Mesenchymal stem cell (in vitro differentiated cells and primary cell): ENCODE results near the gene ZNF280B.
"Not testable (repeated sequence)": the region's sequence is repeated elsewhere in the genome, so short reads cannot be mapped to it uniquely, and the experiment has no call there.

Source experiments
- DNase-seq: peaks from one replicate; pipeline ENCODE4 v3.0.0-alpha.2; 2013
- H2AFZ ChIP-seq: one replicate; pipeline ENCODE4 v1.6.1; 2013; ENCODE audit warnings: low read depth, mild to moderate bottlenecking, control low read depth, inconsistent platforms, low read length, moderate library complexity
- H2AK5ac ChIP-seq: 2 replicates; pipeline ENCODE4 v1.6.1; 2013; ENCODE audit warnings: low read length, moderate library complexity, mild to moderate bottlenecking, inconsistent platforms; ENCODE audit not compliant: severe bottlenecking
- H2BK120ac ChIP-seq: one replicate; pipeline ENCODE4 v1.6.1; 2013; ENCODE audit warnings: low read depth, mild to moderate bottlenecking, inconsistent platforms, low read length, moderate library complexity
- H2BK12ac ChIP-seq, 2 experiments: one replicate each; pipeline ENCODE4 v1.6.1; 2013; ENCODE audit warnings: inconsistent platforms in 2 of 2, low read length in 2 of 2, mild to moderate bottlenecking in 2 of 2, moderate library complexity in 2 of 2, control low read depth in 1 of 2
- H2BK15ac ChIP-seq: one replicate; pipeline ENCODE4 v1.6.1; 2013; ENCODE audit warnings: mild to moderate bottlenecking, low read depth, inconsistent platforms; ENCODE audit not compliant: poor library complexity, severe bottlenecking
- H2BK5ac ChIP-seq: 2 replicates; pipeline ENCODE4 v1.6.1; 2013; ENCODE audit warnings: low read depth, mild to moderate bottlenecking, low read length, control low read depth, inconsistent platforms; ENCODE audit not compliant: poor library complexity, severe bottlenecking
- H3K14ac ChIP-seq, 2 experiments: one replicate each; pipeline ENCODE4 v1.6.1; 2013; ENCODE audit warnings: inconsistent platforms in 2 of 2, low read length in 2 of 2, control low read depth in 1 of 2, mild to moderate bottlenecking in 1 of 2, moderate library complexity in 1 of 2
- H3K18ac ChIP-seq, 2 experiments: one replicate each; pipeline ENCODE4 v1.6.1; 2013; ENCODE audit warnings: inconsistent platforms in 2 of 2, low read length in 2 of 2, control low read depth in 1 of 2, low read depth in 1 of 2, mild to moderate bottlenecking in 1 of 2
- H3K23ac ChIP-seq, 2 experiments: one replicate each; pipeline ENCODE4 v1.6.1; 2013; ENCODE audit warnings: inconsistent platforms in 2 of 2, low read length in 2 of 2, mild to moderate bottlenecking in 2 of 2, moderate library complexity in 2 of 2, control low read depth in 1 of 2
- H3K27ac ChIP-seq: 2 replicates; pipeline ENCODE4 v1.5.1; 2013; ENCODE audit warnings: mild to moderate bottlenecking, moderate library complexity, low read length, control low read depth, inconsistent platforms; ENCODE audit not compliant: poor library complexity, severe bottlenecking
- H3K27me3 ChIP-seq, 2 experiments: 2 replicates each; pipeline versions ENCODE4 v1.6.1 to v1.7.0; 2013; ENCODE audit warnings: low read length in 2 of 2, mild to moderate bottlenecking in 2 of 2, moderate library complexity in 2 of 2, control low read depth in 1 of 2, inconsistent platforms in 1 of 2; ENCODE audit not compliant: control insufficient read depth in 1 of 2, insufficient read depth in 1 of 2
- H3K36me3 ChIP-seq, 2 experiments: 2 replicates each; pipeline versions ENCODE4 v1.6.1 to v1.7.0; 2013; ENCODE audit warnings: low read length in 2 of 2, control low read depth in 1 of 2, inconsistent platforms in 1 of 2, low read depth in 1 of 2, mild to moderate bottlenecking in 1 of 2; ENCODE audit not compliant: insufficient read depth in 2 of 2, control insufficient read depth in 1 of 2
- H3K4ac ChIP-seq, 2 experiments: one replicate each; pipeline ENCODE4 v1.6.1; 2013; ENCODE audit warnings: inconsistent platforms in 2 of 2, low read length in 2 of 2, mild to moderate bottlenecking in 2 of 2, moderate library complexity in 2 of 2, control low read depth in 1 of 2, low read depth in 1 of 2
- H3K4me1 ChIP-seq: 2 replicates; pipeline ENCODE4 v1.6.1; 2013; ENCODE audit warnings: low read depth, low read length, control low read depth; ENCODE audit not compliant: control insufficient read depth, insufficient read depth
- H3K4me2 ChIP-seq: 2 replicates; pipeline ENCODE4 v1.6.1; 2013; ENCODE audit warnings: low read length, mild to moderate bottlenecking, inconsistent platforms; ENCODE audit not compliant: poor library complexity, severe bottlenecking
- H3K4me3 ChIP-seq, 2 experiments: 2 replicates each; pipeline versions ENCODE4 v1.5.1 to v1.7.0; 2013; ENCODE audit warnings: low read length in 2 of 2, mild to moderate bottlenecking in 2 of 2, control low read depth in 1 of 2, low read depth in 1 of 2; ENCODE audit not compliant: insufficient read depth in 1 of 2
- H3K79me1 ChIP-seq: replicated peaks from 2 replicates; pipeline ENCODE4 v1.6.1; 2013; ENCODE audit warnings: mild to moderate bottlenecking, control low read depth, low read length, inconsistent platforms; ENCODE audit not compliant: poor library complexity, severe bottlenecking
- H3K9ac ChIP-seq: 2 replicates; pipeline ENCODE4 v1.7.0; 2013; ENCODE audit warnings: mild to moderate bottlenecking, low read length, moderate library complexity
- H3K9me3 ChIP-seq: 2 replicates; pipeline ENCODE4 v1.7.0; 2013; ENCODE audit warnings: mild to moderate bottlenecking, low read length; ENCODE audit not compliant: control insufficient read depth
- H4K8ac ChIP-seq: one replicate; pipeline ENCODE4 v1.6.1; 2013; ENCODE audit warnings: inconsistent platforms, mild to moderate bottlenecking, low read length, moderate library complexity
- H4K91ac ChIP-seq: one replicate; pipeline ENCODE4 v1.6.1; 2013; ENCODE audit warnings: mild to moderate bottlenecking, low read length, inconsistent platforms
- WGBS: methylation state at CpG from one replicate; pipeline ENCODE4 v1.1.7; 2013; ENCODE audit warnings: mixed read lengths; 5-methylcytosine and 5-hydroxymethylcytosine counted together

Gene ZNF280B

DNA sequence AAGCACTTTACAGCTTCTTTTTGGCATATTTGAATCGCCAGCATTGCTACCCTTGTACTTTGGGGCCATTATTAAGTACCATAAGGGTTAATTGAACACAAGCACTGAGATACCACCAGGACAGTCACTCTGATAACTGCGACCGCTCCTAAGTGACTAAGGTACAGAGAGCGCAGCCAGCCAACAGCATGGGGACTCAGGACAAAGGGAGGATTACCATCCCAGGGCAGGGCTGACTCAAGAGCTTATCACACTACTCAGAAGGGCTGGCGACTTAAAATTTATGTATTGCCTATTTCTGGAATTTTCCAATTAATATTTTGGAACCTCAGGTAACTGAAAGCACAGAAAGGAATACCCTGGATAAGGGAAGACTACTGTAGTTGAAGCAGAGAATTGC, 11.0 kb upstream of the ZNF280B start:
- peaks cover 8 to 26% of the 10 kb centered on the region in 2 experiments for H3K27me3 ChIP-seq
- no peak overlapping the region for H2AK5ac ChIP-seq
- H3K79me1 ChIP-seq, result no peaks in the 10 kb centered on the region
- H2BK12ac ChIP-seq, result no peak overlapping the region
- H3K23ac ChIP-seq, result no peak overlapping the region
- no peak for DNase-seq
- H3K9ac ChIP-seq, result peak overlapping the region; percentile 57
- H3K4me2 ChIP-seq, result no peak overlapping the region
- no peak overlapping the region for H4K91ac ChIP-seq
- no peak overlapping the region for H2BK120ac ChIP-seq
- no peaks in the 10 kb centered on the region for H3K4me1 ChIP-seq
- H3K36me3 ChIP-seq, result no peaks in the 10 kb centered on the region
- H2BK15ac ChIP-seq, result no peak overlapping the region
- no peak overlapping the region for H3K18ac ChIP-seq
- no peak overlapping the region for H3K14ac ChIP-seq
- H2AFZ ChIP-seq, result no peak overlapping the region
- no peak overlapping the region for H3K27ac ChIP-seq
- no peaks in the 10 kb centered on the region for H3K9me3 ChIP-seq
- H3K4me3 ChIP-seq, result peak overlapping the region in 1 of 2 experiments; percentile 66
- no peak overlapping the region for H4K8ac ChIP-seq
- no peak overlapping the region for H2BK5ac ChIP-seq
- H3K4ac ChIP-seq, result no peak overlapping the region
- WGBS, result 81% methylated on average over 4 of the region's 5 CpGs

DNA sequence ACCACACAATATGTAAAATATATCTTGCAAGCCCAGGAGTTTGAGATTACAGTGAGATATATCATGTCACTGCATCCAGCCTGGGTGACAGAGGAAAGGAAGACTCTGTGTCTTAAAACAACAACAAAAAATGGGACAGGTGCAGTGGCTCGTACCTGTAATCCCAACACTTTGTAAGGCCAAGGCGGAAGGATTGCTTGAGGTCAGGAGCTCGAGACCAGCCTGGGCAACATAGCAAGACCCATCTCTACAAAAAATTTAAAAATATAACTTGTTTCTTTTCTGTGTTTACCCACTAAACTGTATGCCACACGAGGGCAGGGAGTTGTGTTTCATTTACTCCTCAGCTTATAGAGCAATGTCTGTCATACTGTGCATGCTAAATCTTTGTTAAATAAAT, 8.4 kb upstream of the ZNF280B start:
- no peak overlapping the region for H2AK5ac ChIP-seq
- H3K4me3 ChIP-seq, result no peak overlapping the region
- H3K27me3 ChIP-seq, result peaks cover 4 to 40% of the 10 kb centered on the region in 2 experiments
- H3K9ac ChIP-seq, result no peak overlapping the region
- no peak overlapping the region for H3K4me2 ChIP-seq
- H3K27ac ChIP-seq, result no peak overlapping the region
- H2BK5ac ChIP-seq, result no peak overlapping the region
- H3K18ac ChIP-seq, result no peak overlapping the region
- H3K9me3 ChIP-seq, result peaks cover 6% of the 10 kb centered on the region
- 41% methylated on average over 4 of the region's 4 CpGs for whole genome bisulfite sequencing
- H2BK15ac ChIP-seq, result no peak overlapping the region
- H4K91ac ChIP-seq, result no peak overlapping the region
- no peak overlapping the region for H2AFZ ChIP-seq
- no peaks in the 10 kb centered on the region for H3K36me3 ChIP-seq
- H2BK120ac ChIP-seq, result no peak overlapping the region
- no peak overlapping the region for H3K23ac ChIP-seq
- H3K4ac ChIP-seq, result no peak overlapping the region
- H3K14ac ChIP-seq, result no peak overlapping the region
- H4K8ac ChIP-seq, result no peak overlapping the region
- no peak overlapping the region for H2BK12ac ChIP-seq
- H3K4me1 ChIP-seq, result no peaks in the 10 kb centered on the region
- no peak for DNase-seq
- H3K79me1 ChIP-seq, result no peaks in the 10 kb centered on the region

DNA sequence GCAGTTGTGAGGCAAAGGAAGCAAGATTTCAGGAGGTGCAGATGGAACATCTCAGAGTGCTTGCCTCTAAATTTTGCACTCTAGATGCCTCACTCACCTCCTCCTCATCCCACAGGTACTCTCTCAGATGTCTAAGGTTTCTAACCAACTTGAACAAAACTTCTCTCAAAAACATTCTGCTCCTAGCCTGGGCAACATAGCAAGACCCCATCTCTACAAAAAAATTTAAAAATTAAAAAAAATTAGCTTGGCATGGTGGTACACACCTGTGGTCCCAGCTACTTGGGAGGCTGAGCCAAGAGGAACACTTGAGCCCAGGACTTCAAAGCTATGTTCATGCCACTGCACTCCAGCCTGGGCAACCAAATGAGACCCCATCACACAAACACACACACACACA, 7.3 kb upstream of the ZNF280B start:
- Histone ChIP-seq H3K9me3 (peaks cover 14% of the 10 kb centered on the region), H2BK15ac (no peak overlapping the region), H2AK5ac (no peak overlapping the region), H3K4me2 (no peak overlapping the region), H2BK12ac (no peak overlapping the region), H4K91ac (no peak overlapping the region), H3K79me1 (no peaks in the 10 kb centered on the region), H3K23ac (no peak overlapping the region), H3K9ac (no peak overlapping the region), H3K27ac (no peak overlapping the region), H3K4me1 (no peaks in the 10 kb centered on the region), H3K36me3 (no peaks in the 10 kb centered on the region), H2BK120ac (no peak overlapping the region), H2AFZ (no peak overlapping the region), H3K4me3 (no peak overlapping the region), H3K4ac (no peak overlapping the region), H2BK5ac (no peak overlapping the region), H3K27me3 (peaks cover 4 to 43% of the 10 kb centered on the region in 2 experiments), H3K14ac (no peak overlapping the region), H3K18ac (no peak overlapping the region), H4K8ac (no peak overlapping the region)
- DNase-seq, result no peak

DNA sequence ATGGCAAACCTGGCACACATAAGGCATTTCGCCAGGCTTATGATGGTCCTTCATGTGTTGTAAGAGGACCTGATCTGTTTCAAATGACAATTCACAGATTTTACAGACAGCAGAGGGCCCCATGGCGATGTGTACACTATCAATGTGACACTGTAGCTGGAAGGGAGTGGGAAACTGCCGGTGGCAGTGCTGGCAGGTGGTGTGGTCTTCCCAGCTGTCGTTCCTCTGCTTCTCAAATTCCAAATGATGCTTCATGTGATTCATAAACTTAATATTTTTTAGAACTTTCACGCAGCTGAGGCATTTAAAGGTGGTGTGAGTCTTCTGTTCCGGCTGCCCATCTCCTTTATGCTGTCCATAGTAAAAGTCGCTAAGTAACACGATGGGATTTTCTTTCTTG, 5.9 kb upstream of the ZNF280B start:
- 43% methylated on average over 6 of the region's 8 CpGs for WGBS

More for the DNA sequence above, 5.9 kb upstream of the ZNF280B start:
- H3K9me3 ChIP-seq, result peaks cover 28% of the 10 kb centered on the region
- not testable (repeated sequence) for H3K4me3 ChIP-seq, H2BK12ac ChIP-seq, H4K91ac ChIP-seq, H4K8ac ChIP-seq, H3K4ac ChIP-seq, H3K4me1 ChIP-seq, H2AK5ac ChIP-seq, H3K23ac ChIP-seq, H3K4me2 ChIP-seq, H3K36me3 ChIP-seq, H2BK5ac ChIP-seq, H3K14ac ChIP-seq, H2AFZ ChIP-seq, H2BK15ac ChIP-seq, H3K9ac ChIP-seq, H3K18ac ChIP-seq, DNase-seq, H3K79me1 ChIP-seq, H2BK120ac ChIP-seq, H3K27ac ChIP-seq
- H3K27me3 ChIP-seq, result peaks cover 4 to 43% of the 10 kb centered on the region in 2 experiments
